ENCODE results near the gene SLAMF7. TPM values are rescaled to one million over a fixed set of nuclear protein-coding genes. Genes with fewer than 3 reads are reported as not detected.

The SLAMF7 gene
- polyA plus RNA-seq, 4 donors, result 0.18 to 0.61 (median 0.38) TPM

- DNase-seq (ENCODE audit: low read depth in 4 of 4, low spot score in 3 of 4), result no peak
These were observed 60.6 kb downstream of the SLAMF7 start for GRCh38 chr1:160799641-160800040.

- DNase-seq (ENCODE audit: low read depth in 4 of 4, low spot score in 3 of 4), result no peak
These were observed 61.1 kb downstream of the SLAMF7 start for GRCh38 chr1:160800142-160800541.

- no peak for DNase-seq (ENCODE audit: low read depth in 4 of 4, low spot score in 3 of 4)
These were observed 61.8 kb downstream of the SLAMF7 start for GRCh38 chr1:160800645-160801408.

- DNase-seq (ENCODE audit: low read depth in 4 of 4, low spot score in 3 of 4), result no peak
These were observed 63.0 kb downstream of the SLAMF7 start for GRCh38 chr1:160801836-160802580.

Other genes with a start within 250 kb of the SLAMF7 start
- under 1 TPM; 0.06 to 0.21 (median 0.10) TPM for gene SLAMF6, start 216.0 kb upstream of the SLAMF7 start, polyA plus RNA-seq (ENCODE audit: insufficient read length in 4 of 4)
- 1 to 10 TPM in 2 of 4 donors, under 1 TPM in 2; 0.70 to 1.6 (median 1.0) TPM for gene CD84, start 159.8 kb upstream of the SLAMF7 start, polyA plus RNA-seq (ENCODE audit: insufficient read length in 4 of 4)
- gene SLAMF1, start 92.2 kb upstream of the SLAMF7 start, polyA plus RNA-seq (ENCODE audit: insufficient read length in 4 of 4), result under 1 TPM; 0.10 to 0.18 (median 0.16) TPM
- gene CD48, start 27.4 kb upstream of the SLAMF7 start, polyA plus RNA-seq (ENCODE audit: insufficient read length in 4 of 4), result 1 to 10 TPM; 1.1 to 1.8 (median 1.5) TPM
- under 1 TPM in 3 of 4 donors, not detected in 1; 0.08 to 0.17 (median 0.10) TPM for gene LY9, start 56.9 kb downstream of the SLAMF7 start, polyA plus RNA-seq (ENCODE audit: insufficient read length in 4 of 4)
- under 1 TPM; 0.10 to 0.33 (median 0.21) TPM for gene CD244, start 123.6 kb downstream of the SLAMF7 start, polyA plus RNA-seq (ENCODE audit: insufficient read length in 4 of 4)
- gene ITLN1, start 145.9 kb downstream of the SLAMF7 start, polyA plus RNA-seq (ENCODE audit: insufficient read length in 4 of 4), result 1 to 10 TPM; 1.3 to 3.5 (median 2.1) TPM
- under 1 TPM in 1 of 4 donors, not detected in 3; 0.06 TPM for gene ITLN2, start 215.6 kb downstream of the SLAMF7 start, polyA plus RNA-seq (ENCODE audit: insufficient read length in 4 of 4)

Data from right renal pelvis (tissue), 4 donors.